AG04450 (cell line): ENCODE data around the gene CLDN15. TPM values are rescaled to one million over a fixed set of nuclear protein-coding genes. Genes with fewer than 3 reads are reported as not detected.

Source experiments
- CTCF ChIA-PET: fragments of 300-600, 350-600 bp; formaldehyde crosslinking; extraction: SDS; loops from one replicate; lab custom pipeline; 2022; ENCODE audit warnings: antibody characterized with exemption, inconsistent platforms; lab: Charles Lee
- POLR2A ChIA-PET: fragments of 350-600 bp; formaldehyde crosslinking; extraction: SDS; loops from one replicate; lab custom pipeline; 2021; ENCODE audit warnings: antibody characterized with exemption, inconsistent platforms; lab: Yijun Ruan, JAX
- DNase-seq: peaks from one replicate; pipeline ENCODE4 v3.0.0-alpha.2; 2011; ENCODE audit warnings: low read depth, low spot score
- H3K27ac ChIP-seq: one replicate; pipeline ENCODE4 v1.5.1; 2012; ENCODE audit warnings: low read depth, low read length, control low read depth
- H3K27me3 ChIP-seq: one replicate; pipeline ENCODE4 v1.6.0; 2012; ENCODE audit warnings: low read length; ENCODE audit not compliant: control insufficient read depth, insufficient read depth
- H3K4me3 ChIP-seq: 2 replicates; pipeline ENCODE4 v1.5.1; 2011; ENCODE audit warnings: mild to moderate bottlenecking, low read depth, low read length, control low read depth
- H3K9me3 ChIP-seq: 2 replicates; pipeline ENCODE4 v1.5.1; 2012; ENCODE audit warnings: low read length; ENCODE audit not compliant: control insufficient read depth, insufficient read depth
- polyA plus RNA-seq: library from polyadenylated mRNA; depleted of rRNA; stranded (reverse); fragments of >200 nt; gene quantifications from 2 replicates; pipeline ENCODE4 v1.2.3, GENCODE V29; 2011
- TF ChIP-seq, protein P1 (sequence below): IDR thresholded peaks from 2 replicates; pipeline ENCODE4 v1.5.1; 2011; ENCODE audit warnings: low read depth, low read length, control low read depth, inconsistent platforms

The CLDN15 gene
- polyA plus RNA-seq, 1 experiment = 3.3 TPM

DNA sequence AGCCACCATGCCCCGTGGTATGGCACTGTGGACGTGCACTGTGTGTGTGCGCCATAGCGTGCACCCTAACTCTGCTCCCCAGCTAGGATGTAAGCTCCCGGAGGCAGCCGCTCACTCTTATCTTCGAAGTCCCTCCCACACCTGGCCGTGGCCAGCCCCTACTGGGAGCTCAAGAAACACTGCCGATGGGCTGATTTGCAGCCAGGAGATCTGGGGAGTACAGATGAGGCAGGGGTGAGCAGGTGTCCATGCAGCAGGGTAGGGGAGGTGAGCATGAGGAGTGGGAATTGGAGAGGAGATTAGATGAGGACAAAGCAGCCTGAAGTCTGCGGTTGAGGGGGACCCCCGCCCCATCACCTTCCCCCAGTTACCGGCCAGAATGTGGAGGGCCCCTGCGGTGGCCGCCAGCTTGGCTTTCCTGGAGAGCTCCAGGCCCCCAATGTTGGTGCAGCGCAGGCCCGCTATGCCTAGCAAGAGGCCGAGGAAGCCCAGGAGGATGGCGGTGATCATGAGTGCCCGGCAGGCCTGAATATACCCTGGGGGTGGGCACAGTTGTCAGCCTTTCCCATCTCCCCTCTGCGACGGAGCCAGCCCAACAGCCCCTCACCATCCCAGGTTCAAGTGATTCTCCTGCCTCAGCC, 3.6 kb downstream of the CLDN15 start:
- TF ChIP-seq, protein P1, sequence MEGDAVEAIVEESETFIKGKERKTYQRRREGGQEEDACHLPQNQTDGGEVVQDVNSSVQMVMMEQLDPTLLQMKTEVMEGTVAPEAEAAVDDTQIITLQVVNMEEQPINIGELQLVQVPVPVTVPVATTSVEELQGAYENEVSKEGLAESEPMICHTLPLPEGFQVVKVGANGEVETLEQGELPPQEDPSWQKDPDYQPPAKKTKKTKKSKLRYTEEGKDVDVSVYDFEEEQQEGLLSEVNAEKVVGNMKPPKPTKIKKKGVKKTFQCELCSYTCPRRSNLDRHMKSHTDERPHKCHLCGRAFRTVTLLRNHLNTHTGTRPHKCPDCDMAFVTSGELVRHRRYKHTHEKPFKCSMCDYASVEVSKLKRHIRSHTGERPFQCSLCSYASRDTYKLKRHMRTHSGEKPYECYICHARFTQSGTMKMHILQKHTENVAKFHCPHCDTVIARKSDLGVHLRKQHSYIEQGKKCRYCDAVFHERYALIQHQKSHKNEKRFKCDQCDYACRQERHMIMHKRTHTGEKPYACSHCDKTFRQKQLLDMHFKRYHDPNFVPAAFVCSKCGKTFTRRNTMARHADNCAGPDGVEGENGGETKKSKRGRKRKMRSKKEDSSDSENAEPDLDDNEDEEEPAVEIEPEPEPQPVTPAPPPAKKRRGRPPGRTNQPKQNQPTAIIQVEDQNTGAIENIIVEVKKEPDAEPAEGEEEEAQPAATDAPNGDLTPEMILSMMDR = no peak
- Histone ChIP-seq H3K27ac (no peak overlapping the region), H3K27me3 (no peaks in the 10 kb centered on the region), H3K4me3 (no peak overlapping the region), H3K9me3 (no peaks in the 10 kb centered on the region)
- CTCF ChIA-PET = interaction anchor here (0.7 kb wide), 1 partner anchor 49 kb away, joined by 3 read pairs; no protein-coding TSS in a partner anchor
- no peak for DNase-seq
- POLR2A ChIA-PET = interaction anchor here (1.7 kb wide), 1 partner anchor 16 kb away, joined by 4 read pairs; the partner anchor contains the start of genes PLOD3 and ZNHIT1

DNA sequence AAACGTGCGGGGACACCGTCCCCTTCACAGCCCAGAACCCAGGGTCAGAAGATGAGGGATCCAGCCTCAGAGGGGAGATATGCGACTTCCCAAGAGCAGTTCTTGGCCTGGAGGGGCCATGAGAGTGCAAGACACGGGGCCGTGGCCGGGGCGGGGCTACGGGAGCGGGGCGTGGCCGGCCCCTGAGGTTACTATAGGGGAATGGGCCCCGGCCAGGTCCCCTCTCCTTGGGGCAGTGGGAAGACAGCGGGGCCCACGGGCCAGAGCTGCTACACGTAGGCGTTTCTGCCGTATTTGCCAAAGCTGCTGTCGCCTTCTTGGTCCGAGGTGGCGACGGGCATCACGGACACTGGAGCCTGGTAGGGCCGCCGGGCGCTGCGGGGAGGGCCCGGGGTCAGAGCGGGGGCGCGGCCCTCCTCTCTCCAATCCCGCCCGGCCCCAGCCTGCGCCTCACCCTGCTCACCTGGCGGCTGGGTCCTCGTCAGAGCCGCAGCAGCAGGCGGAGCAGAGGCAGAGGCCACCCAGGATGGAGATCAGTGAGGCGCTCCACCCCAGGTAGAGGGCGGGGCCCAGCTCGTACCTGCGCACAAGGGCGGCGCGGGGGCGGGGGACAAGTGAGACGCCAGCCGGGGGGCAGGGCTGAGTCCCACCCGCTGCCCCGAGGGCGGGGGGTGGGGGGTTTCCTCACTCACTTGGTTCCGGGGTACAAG, 5.3 kb downstream of the CLDN15 start:
- H3K9me3 ChIP-seq = no peaks in the 10 kb centered on the region
- CTCF ChIA-PET = no interaction called here
- H3K4me3 ChIP-seq = no peak overlapping the region
- no peak overlapping the region for H3K27ac ChIP-seq
- no peak for DNase-seq
- TF ChIP-seq, protein P1 = no peak
- POLR2A ChIA-PET = interaction anchor here (1.7 kb wide), 1 partner anchor 15 kb away, joined by 4 read pairs; the partner anchor contains the start of genes PLOD3 and ZNHIT1
- H3K27me3 ChIP-seq = no peaks in the 10 kb centered on the region

GRCh38 chr7:101231644-101232043, 6.0 kb downstream of the CLDN15 start:
- TF ChIP-seq, protein P1 = no peak
- POLR2A ChIA-PET = no interaction called here
- no peak overlapping the region for H3K4me3 ChIP-seq
- no peaks in the 10 kb centered on the region for H3K27me3 ChIP-seq
- no peak overlapping the region for H3K27ac ChIP-seq
- DNase-seq = no peak
- CTCF ChIA-PET = no interaction called here
- no peaks in the 10 kb centered on the region for H3K9me3 ChIP-seq

- no peak for DNase-seq
- POLR2A ChIA-PET = no interaction called here
- CTCF ChIA-PET = interaction anchor here (1.0 to 1.9 kb wide), 3 partner anchors 9 to 34 kb away, joined by 4 read pairs; partner anchors contain the start of genes PLOD3 and ZNHIT1
- Histone ChIP-seq H3K27me3 (no peaks in the 10 kb centered on the region), H3K27ac (no peak overlapping the region), H3K4me3 (no peak overlapping the region), H3K9me3 (no peaks in the 10 kb centered on the region)
- TF ChIP-seq, protein P1 = no peak
These were observed 10.9 kb downstream of the CLDN15 start for GRCh38 chr7:101226721-101227120.

- no peak overlapping the region for H3K27ac ChIP-seq
- no peaks in the 10 kb centered on the region for H3K27me3 ChIP-seq
- DNase-seq = no peak
- no peaks in the 10 kb centered on the region; the same call in 1 of the 2 replicates for H3K9me3 ChIP-seq
- CTCF ChIA-PET = interaction anchor here (0.7 kb wide), 1 partner anchor 24 kb away, joined by 3 read pairs; no protein-coding TSS in a partner anchor
- TF ChIP-seq, protein P1 = no peak
- POLR2A ChIA-PET = interaction anchor here (0.6 kb wide), 1 partner anchor 9 kb away, joined by 3 read pairs; no protein-coding TSS in a partner anchor
- H3K4me3 ChIP-seq = no peak overlapping the region
These were observed 12.0 kb downstream of the CLDN15 start for GRCh38 chr7:101225650-101226049.
